IMR-90 (cell line): Measurements from ENCODE around the gene NF2.

Experiments used
- BHLHE40 ChIP-seq: fragments of 150-350 bp; IDR thresholded peaks from 2 replicates; pipeline ENCODE4 v1.6.1; 2016; ENCODE audit warnings: mild to moderate bottlenecking, low read depth, low read length
- CEBPB ChIP-seq: IDR thresholded peaks from 2 replicates; pipeline ENCODE4 v1.6.1; 2012; ENCODE audit warnings: low read depth, low read length, improper control_type of control experiment
- CTCF ChIP-seq: conservative IDR thresholded peaks from 2 replicates; pipeline ENCODE4 v1.5.1; 2012; ENCODE audit warnings: mild to moderate bottlenecking, low read depth, low read length, improper control_type of control experiment
- MAFK ChIP-seq: IDR thresholded peaks from 2 replicates; pipeline ENCODE4 v1.6.1; 2012; ENCODE audit warnings: low read depth, low read length, improper control_type of control experiment
- MXI1 ChIP-seq: IDR thresholded peaks from 2 replicates; pipeline ENCODE4 v1.6.1; 2012; ENCODE audit warnings: low read depth, mild to moderate bottlenecking, low read length, moderate library complexity, borderline replicate concordance
- POLR2A ChIP-seq: IDR thresholded peaks from 2 replicates; pipeline ENCODE4 v1.6.1; 2012; ENCODE audit warnings: mild to moderate bottlenecking, low read depth, low read length
- RCOR1 ChIP-seq: IDR thresholded peaks from 2 replicates; pipeline ENCODE4 v1.6.1; 2012; ENCODE audit warnings: mild to moderate bottlenecking, low read length, improper control_type of control experiment; ENCODE audit not compliant: insufficient replicate concordance
- RFX5 ChIP-seq: IDR thresholded peaks from 2 replicates; pipeline ENCODE4 v1.8.0; 2012; ENCODE audit warnings: low read depth, mild to moderate bottlenecking, low read length, moderate library complexity
- SMC3 ChIP-seq: fragments of 150-350 bp; IDR thresholded peaks from 2 replicates; pipeline ENCODE4 v1.6.1; 2016; ENCODE audit warnings: low read depth, mild to moderate bottlenecking, antibody characterized with exemption, low read length, moderate library complexity
- TF ChIP-seq, protein P1 (sequence below): fragments of 150-350 bp; IDR thresholded peaks from 2 replicates; pipeline ENCODE4 v1.6.1; 2016; ENCODE audit warnings: low read depth, mild to moderate bottlenecking, low read length, moderate library complexity, borderline replicate concordance

DNA sequence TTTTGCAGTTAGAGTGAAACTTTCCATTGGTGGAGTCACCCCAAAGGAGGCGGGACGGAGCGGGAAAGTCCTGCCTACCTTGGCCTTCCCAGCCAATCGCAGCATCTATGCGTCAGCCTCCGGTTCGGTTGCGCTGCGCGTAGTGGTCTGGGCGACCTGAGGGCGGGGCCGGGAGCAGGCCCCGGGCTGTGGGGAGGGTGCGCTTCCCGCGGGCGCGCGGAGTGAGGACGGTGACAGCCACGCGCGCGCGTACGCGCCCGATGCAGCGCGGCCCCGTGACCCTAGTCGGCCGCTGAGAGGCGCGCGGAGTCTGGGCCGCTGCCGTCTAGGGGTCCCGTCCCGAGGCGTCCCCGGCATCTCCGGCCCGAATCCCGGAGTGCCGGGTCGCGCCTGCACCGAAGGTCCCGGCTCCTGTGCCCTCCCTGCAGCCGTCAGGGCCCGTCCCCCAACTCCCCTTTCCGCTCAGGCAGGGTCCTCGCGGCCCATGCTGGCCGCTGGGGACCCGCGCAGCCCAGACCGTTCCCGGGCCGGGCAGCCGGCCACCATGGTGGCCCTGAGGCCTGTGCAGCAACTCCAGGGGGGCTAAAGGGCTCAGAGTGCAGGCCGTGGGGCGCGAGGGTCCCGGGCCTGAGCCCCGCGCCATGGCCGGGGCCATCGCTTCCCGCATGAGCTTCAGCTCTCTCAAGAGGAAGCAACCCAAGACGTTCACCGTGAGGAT is at the start of gene NF2:
- TF ChIP-seq RFX5 (peak; percentile 38; the same call in 1 of the 2 replicates), POLR2A (no peak; the same call in 1 of the 2 replicates), CTCF (no peak), SMC3 (no peak), BHLHE40 (no peak), MXI1 (peak; percentile 89; the same call in 1 of the 2 replicates), CEBPB (0 out of 2 replicates have a peak, but pooled peaks have one; percentile 8), MAFK (no peak), RCOR1 (no peak)
- TF ChIP-seq, protein P1, sequence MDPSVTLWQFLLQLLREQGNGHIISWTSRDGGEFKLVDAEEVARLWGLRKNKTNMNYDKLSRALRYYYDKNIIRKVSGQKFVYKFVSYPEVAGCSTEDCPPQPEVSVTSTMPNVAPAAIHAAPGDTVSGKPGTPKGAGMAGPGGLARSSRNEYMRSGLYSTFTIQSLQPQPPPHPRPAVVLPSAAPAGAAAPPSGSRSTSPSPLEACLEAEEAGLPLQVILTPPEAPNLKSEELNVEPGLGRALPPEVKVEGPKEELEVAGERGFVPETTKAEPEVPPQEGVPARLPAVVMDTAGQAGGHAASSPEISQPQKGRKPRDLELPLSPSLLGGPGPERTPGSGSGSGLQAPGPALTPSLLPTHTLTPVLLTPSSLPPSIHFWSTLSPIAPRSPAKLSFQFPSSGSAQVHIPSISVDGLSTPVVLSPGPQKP: no peak
